H1 (cell line): Measurements from ENCODE around the gene CCDC117. TPM values are rescaled to one million over a fixed set of nuclear protein-coding genes. Genes with fewer than 3 reads are reported as not detected.
"Not testable (repeated sequence)": the region's sequence is repeated elsewhere in the genome, so short reads cannot be mapped to it uniquely, and the experiment has no call there.

Source experiments
- CTCF ChIA-PET: fragments of 300-600 bp; sonication (Branson Sonifier 250); formaldehyde crosslinking; loops from one replicate; lab custom pipeline; 2021; ENCODE audit not compliant: partially characterized antibody; lab: Charles Lee
- POLR2A ChIA-PET: fragments of 300-600 bp; sonication (Branson Sonifier 250); formaldehyde crosslinking; loops from one replicate; lab custom pipeline; 2021; ENCODE audit warnings: inconsistent platforms; ENCODE audit not compliant: partially characterized antibody; lab: Charles Lee
- DNase-seq, 2 experiments: peaks; one replicate each; pipeline versions ENCODE4 v3.0.0 to v3.0.0-alpha.2; 2010 to 2022; ENCODE audit warnings: low spot score in 2 of 2, low read depth in 1 of 2, mixed read lengths in 1 of 2
- FAIRE-seq: peaks from 2 replicates; lab custom pipeline; 2011; peaks lifted over from hg19 to GRCh38; lab: Jason Lieb, UNC
- H2AFZ ChIP-seq: 2 replicates; pipeline ENCODE4 v1.8.1; 2012; ENCODE audit warnings: low read length, inconsistent platforms
- H2AK5ac ChIP-seq: 2 replicates; pipeline ENCODE4 v1.6.1; 2013; ENCODE audit warnings: low read depth, low read length
- H2BK120ac ChIP-seq: replicated peaks from 2 replicates; pipeline ENCODE3; 2013; ENCODE audit warnings: low read depth, low read length, inconsistent platforms
- H2BK12ac ChIP-seq: 2 replicates; pipeline ENCODE4 v1.6.1; 2013; ENCODE audit warnings: low read depth, low read length
- H2BK15ac ChIP-seq: 2 replicates; pipeline ENCODE4 v1.6.1; 2013; ENCODE audit warnings: low read length
- H2BK20ac ChIP-seq: 2 replicates; pipeline ENCODE4 v1.6.1; 2013; ENCODE audit warnings: low read length
- H2BK5ac ChIP-seq: 2 replicates; pipeline ENCODE4 v1.6.1; 2013; ENCODE audit warnings: low read depth, low read length
- H3K14ac ChIP-seq: 2 replicates; pipeline ENCODE4 v1.6.1; 2013; ENCODE audit warnings: inconsistent platforms; ENCODE audit not compliant: insufficient read length
- H3K18ac ChIP-seq: 2 replicates; pipeline ENCODE4 v1.6.1; 2013; ENCODE audit warnings: low read length; ENCODE audit errors: extremely low read depth
- H3K23ac ChIP-seq: 2 replicates; pipeline ENCODE4 v1.6.1; 2013; ENCODE audit warnings: inconsistent platforms; ENCODE audit not compliant: insufficient read length
- H3K23me2 ChIP-seq: 2 replicates; pipeline ENCODE4 v1.6.1; 2013; ENCODE audit warnings: low read depth, low read length
- H3K27ac ChIP-seq: 2 replicates; pipeline ENCODE4 v1.6.1; 2011; ENCODE audit warnings: low read depth, low read length, inconsistent platforms
- H3K27me3 ChIP-seq, 4 experiments: replicated peaks in 1 of 4; 1 replicate in 1 of 4; 2 replicates in 3 of 4; pipeline versions ENCODE4 v1.6.1 to v1.8.1; 2011 to 2013; ENCODE audit warnings: low read length in 3 of 4, mild to moderate bottlenecking in 3 of 4, inconsistent platforms in 2 of 4, mixed read lengths in 2 of 4, moderate library complexity in 1 of 4; ENCODE audit not compliant: control insufficient read depth in 3 of 4, insufficient read depth in 3 of 4; ENCODE audit errors: extremely low read depth in 1 of 4
- H3K36me3 ChIP-seq, 4 experiments: 2 replicates each; pipeline versions ENCODE4 v1.6.1 to v1.8.1; 2011 to 2013; ENCODE audit warnings: mild to moderate bottlenecking in 4 of 4, low read length in 3 of 4, moderate library complexity in 2 of 4, control low read depth in 1 of 4, inconsistent platforms in 1 of 4; ENCODE audit not compliant: insufficient read depth in 4 of 4, control insufficient read depth in 2 of 4
- H3K4ac ChIP-seq: replicated peaks from 2 replicates; pipeline ENCODE3; 2013; ENCODE audit warnings: low read length, low read depth, mixed read lengths, inconsistent platforms; ENCODE audit not compliant: insufficient read length
- H3K4me1 ChIP-seq, 4 experiments: replicated peaks in 1 of 4; 1 replicate in 1 of 4; 2 replicates in 3 of 4; pipeline versions ENCODE4 v1.6.1 to v1.8.1; 2011 to 2013; ENCODE audit warnings: low read length in 3 of 4, inconsistent platforms in 2 of 4, mixed read lengths in 1 of 4; ENCODE audit not compliant: insufficient read depth in 4 of 4, control insufficient read depth in 3 of 4
- H3K4me2 ChIP-seq, 2 experiments: 2 replicates each; pipeline versions ENCODE4 v1.6.1 to v1.8.1; 2011 to 2013; ENCODE audit warnings: low read depth in 2 of 2, low read length in 2 of 2, control low read depth in 1 of 2, inconsistent platforms in 1 of 2, mild to moderate bottlenecking in 1 of 2; ENCODE audit not compliant: insufficient read depth in 1 of 2
- H3K4me3 ChIP-seq, 4 experiments: fragments of 200-600, 300-600 bp in 1 of 4; sonication (generic), shearing (Covaris generic), sonication (Bioruptor Twin) in 1 of 4; 2 replicates each; pipeline versions ENCODE4 v1.5.1 to v1.8.1; 2011 to 2016; ENCODE audit warnings: low read length in 4 of 4, low read depth in 3 of 4, control low read depth in 2 of 4, inconsistent platforms in 2 of 4, mild to moderate bottlenecking in 2 of 4, mixed read lengths in 1 of 4, moderate library complexity in 1 of 4; ENCODE audit not compliant: insufficient read depth in 2 of 4; ENCODE audit errors: extremely low read depth in 1 of 4
- H3K56ac ChIP-seq: replicated peaks from 2 replicates; pipeline ENCODE3; 2013; ENCODE audit warnings: low read depth, mild to moderate bottlenecking, mixed read lengths, low read length, inconsistent platforms; ENCODE audit not compliant: insufficient read length
- H3K79me1 ChIP-seq: 2 replicates; pipeline ENCODE4 v1.6.1; 2013; ENCODE audit warnings: low read depth, low read length, control low read depth
- H3K79me2 ChIP-seq, 2 experiments: 2 replicates each; pipeline versions ENCODE4 v1.6.1 to v1.8.1; 2012 to 2013; ENCODE audit warnings: low read length in 2 of 2, mild to moderate bottlenecking in 2 of 2, inconsistent platforms in 1 of 2; ENCODE audit not compliant: insufficient read depth in 2 of 2, control insufficient read depth in 1 of 2
- H3K9ac ChIP-seq, 4 experiments: replicated peaks in 1 of 4; 1 replicate in 1 of 4; 2 replicates in 3 of 4; pipeline versions ENCODE4 v1.6.1 to v1.8.1; 2011 to 2013; ENCODE audit warnings: low read depth in 3 of 4, low read length in 3 of 4, control low read depth in 2 of 4, mild to moderate bottlenecking in 2 of 4, moderate library complexity in 2 of 4, inconsistent platforms in 1 of 4; ENCODE audit errors: extremely low read depth in 1 of 4
- H3K9me3 ChIP-seq, 2 experiments: 2 replicates each; pipeline versions ENCODE4 v1.6.1 to v1.8.1; 2012 to 2013; ENCODE audit warnings: mild to moderate bottlenecking in 2 of 2, moderate library complexity in 2 of 2, control low read depth in 1 of 2, inconsistent platforms in 1 of 2, low read depth in 1 of 2, low read length in 1 of 2, mixed read lengths in 1 of 2; ENCODE audit not compliant: insufficient read depth in 2 of 2
- H4K20me1 ChIP-seq, 2 experiments: replicated peaks in 1 of 2; 2 replicates each; pipeline versions ENCODE3 to v1.8.1; 2011 to 2013; ENCODE audit warnings: inconsistent platforms in 2 of 2, low read length in 2 of 2, mild to moderate bottlenecking in 1 of 2; ENCODE audit not compliant: insufficient read depth in 2 of 2, control insufficient read depth in 1 of 2
- H4K5ac ChIP-seq: 2 replicates; pipeline ENCODE4 v1.6.1; 2013; ENCODE audit warnings: low read length, low read depth, mixed read lengths, inconsistent platforms; ENCODE audit not compliant: insufficient read length
- H4K8ac ChIP-seq: 2 replicates; pipeline ENCODE4 v1.8.0; 2013; ENCODE audit warnings: mild to moderate bottlenecking, moderate library complexity, low read length, inconsistent platforms; ENCODE audit not compliant: insufficient read depth; ENCODE audit errors: extremely low read depth
- H4K91ac ChIP-seq: replicated peaks from 2 replicates; pipeline ENCODE3; 2013; ENCODE audit warnings: low read length, mixed read lengths, inconsistent platforms; ENCODE audit not compliant: insufficient read length
- WGBS, 2 experiments: shearing (Covaris generic) in 1 of 2; methylation state at CpG; one replicate each; pipeline versions ENCODE4 v1.1.6 to v1.1.7; 2013 to 2015; ENCODE audit warnings: low lambda C conversion rate in 2 of 2, mixed read lengths in 2 of 2, inconsistent platforms in 1 of 2, low coverage in 1 of 2, missing lambda C conversion rate in 1 of 2; ENCODE audit not compliant: insufficient replicate concordance in 2 of 2, insufficient coverage in 1 of 2, insufficient read length in 1 of 2; ENCODE audit errors: extremely low coverage in 1 of 2, missing lambda C conversion rate in 1 of 2; 5-methylcytosine and 5-hydroxymethylcytosine counted together
- polyA plus RNA-seq, 7 experiments: library from polyadenylated mRNA; depleted of rRNA in 3 of 7; stranded (reverse) in 5 of 7; unstranded in 2 of 7; fragments of >200 nt in 5 of 7; fragments of 200-250 nt in 2 of 7; gene quantifications; 1 replicate in 5 of 7; 2 replicates in 1 of 7; 4 replicates in 1 of 7; pipeline versions ENCODE4 v1.2.1 to v1.2.3, GENCODE V29; 2011 to 2013; ENCODE audit warnings: missing spikeins in 2 of 7, mixed read lengths in 2 of 7
- total RNA-seq: library from RNA; stranded (reverse); fragmentation: NEBNext Ultra II Directional; extraction: Animal tissue kit (Norgen Biotek cat#: 25700); gene quantifications from 2 replicates; pipeline ENCODE4 v1.2.1, GENCODE V29; 2021

CCDC117 gene
- total and polyA plus RNA-seq, 2 of the 8 experiments (the other 6 are each of a cell fraction or from before 2014, with no cell fraction given): 9.1 to 43.1 TPM

- H2AFZ ChIP-seq, H3K23ac ChIP-seq, H2BK120ac ChIP-seq, H3K79me1 ChIP-seq, H3K4ac ChIP-seq, H2BK12ac ChIP-seq, H4K8ac ChIP-seq, H2BK15ac ChIP-seq, H3K18ac ChIP-seq, H4K5ac ChIP-seq, H3K27me3 ChIP-seq, DNase-seq, H4K20me1 ChIP-seq, H2BK5ac ChIP-seq, H2BK20ac ChIP-seq, H3K27ac ChIP-seq, H3K4me3 ChIP-seq, H3K23me2 ChIP-seq, H3K9ac ChIP-seq, H3K56ac ChIP-seq, H3K4me2 ChIP-seq, FAIRE-seq, H4K91ac ChIP-seq, H2AK5ac ChIP-seq, H3K4me1 ChIP-seq, H3K79me2 ChIP-seq, H3K14ac ChIP-seq, H3K9me3 ChIP-seq: not testable (repeated sequence)
- POLR2A ChIA-PET: interaction anchor here (1.0 kb wide), 1 partner anchor 39 kb away, joined by 7 read pairs; no protein-coding TSS in a partner anchor
- H3K36me3 ChIP-seq: peaks cover 0 to 22% (median 9%) of the 10 kb centered on the region in 4 experiments; a peak in 6 of 8 replicates
- CTCF ChIA-PET: interaction anchor here (1.8 kb wide), 1 partner anchor 12 kb away, joined by 4 read pairs; no protein-coding TSS in a partner anchor
- 100% methylated on average over 3 of the region's 3 CpGs; no CpG with 5 or more reads in 1 of the 2 experiments for WGBS, 2 experiments
Observed at GRCh38 chr22:28754512-28754911, 18.0 kb upstream of the CCDC117 start.
